K562 (cell line): Measurements from ENCODE around the gene TVP23A. TPM values are rescaled to one million over a fixed set of nuclear protein-coding genes. Genes with fewer than 3 reads are reported as not detected.

Source experiments
- BCOR ChIP-seq: fragments of 450-650 bp; IDR thresholded peaks from 2 replicates; pipeline ENCODE4 v1.6.1; 2016
- COPS2 ChIP-seq: fragments of 450-650 bp; conservative IDR thresholded peaks from 2 replicates; pipeline ENCODE4 v1.6.1; 2016; ENCODE audit warnings: mild to moderate bottlenecking, moderate library complexity
- CREB3 ChIP-seq: fragments of 450-650 bp; conservative IDR thresholded peaks from 2 replicates; pipeline ENCODE4 v1.6.1; 2016; ENCODE audit warnings: missing genetic modification characterization, low read depth, mild to moderate bottlenecking, missing compliant biosample characterization, moderate library complexity
- GATAD2A ChIP-seq: fragments of 450-650 bp; IDR thresholded peaks from 2 replicates; pipeline ENCODE4 v1.6.1; 2017
- MIER1 ChIP-seq: fragments of 450-650 bp; IDR thresholded peaks from 2 replicates; pipeline ENCODE4 v1.6.1; 2016; ENCODE audit warnings: antibody characterized with exemption, mild to moderate bottlenecking, low read depth
- MTF1 ChIP-seq: fragments of 250-450 bp; sonication (Bioruptor Pico); IDR thresholded peaks from 2 replicates; pipeline ENCODE4 v1.9.0; 2021; ENCODE audit warnings: moderate library complexity, mild to moderate bottlenecking, inconsistent platforms, borderline replicate concordance
- RBM14 ChIP-seq: fragments of 200-400 bp; formaldehyde crosslinking; IDR thresholded peaks from 2 replicates; pipeline ENCODE4 v1.6.1; 2018; ENCODE audit warnings: low read depth, mild to moderate bottlenecking, low read length, moderate library complexity, borderline replicate concordance; ENCODE audit not compliant: insufficient read depth
- SP2 ChIP-seq: IDR thresholded peaks from 2 replicates; pipeline ENCODE4 v1.6.1; 2011; ENCODE audit warnings: mild to moderate bottlenecking, low read depth, low read length, moderate library complexity; ENCODE audit not compliant: poor library complexity, severe bottlenecking; ENCODE audit errors: extremely low read depth
- THRB ChIP-seq: fragments of 450-650 bp; formaldehyde crosslinking; conservative IDR thresholded peaks from 2 replicates; pipeline ENCODE4 v1.4.0; 2022; ENCODE audit warnings: mild to moderate bottlenecking, missing genetic modification characterization
- TRIM24 ChIP-seq, 2 experiments: fragments of 450-650 bp; IDR thresholded peaks; 2 replicates each; pipeline ENCODE4 v1.6.1; 2016
- TRIM28 ChIP-seq: fragments of 450-650 bp; IDR thresholded peaks from 2 replicates; pipeline ENCODE4 v1.6.1; 2017
- ZBTB11 ChIP-seq, 3 experiments: fragments of 200-800 bp in 1 of 3; fragments of 250-450 bp in 1 of 3; fragments of 450-650 bp in 1 of 3; sonication (Bioruptor Pico) in 1 of 3; sonication (Bioruptor generic) in 1 of 3; formaldehyde crosslinking in 1 of 3; IDR thresholded peaks; 2 replicates each; pipeline versions ENCODE4 v1.6.1 to v1.8.0; 2016 to 2022; ENCODE audit warnings: mild to moderate bottlenecking in 2 of 3, missing genetic modification characterization in 2 of 3, missing compliant biosample characterization in 1 of 3, moderate library complexity in 1 of 3
- ZBTB12 ChIP-seq: fragments of 250-450 bp; sonication (Bioruptor Pico); IDR thresholded peaks from 2 replicates; pipeline ENCODE4 v1.4.0; 2020
- ZBTB8A ChIP-seq: fragments of 450-650 bp; IDR thresholded peaks from 2 replicates; pipeline ENCODE4 v1.6.1; 2018; ENCODE audit warnings: mild to moderate bottlenecking, moderate library complexity; ENCODE audit not compliant: partially characterized antibody
- ZC3H4 ChIP-seq: sonication (generic); formaldehyde crosslinking; IDR thresholded peaks from 2 replicates; pipeline ENCODE4 v1.9.0; 2021; ENCODE audit warnings: missing genetic modification reagents, borderline replicate concordance
- ZHX1 ChIP-seq: fragments of 150-350 bp; conservative IDR thresholded peaks from 2 replicates; pipeline ENCODE4 v1.6.1; 2014; ENCODE audit warnings: low read length
- ZNF146 ChIP-seq: IDR thresholded peaks from one replicate; pipeline ENCODE4 v1.6.1; 2018; ENCODE audit warnings: missing compliant biosample characterization; ENCODE audit not compliant: unreplicated experiment
- polyA plus RNA-seq, 8 experiments: library from polyadenylated mRNA; depleted of rRNA in 4 of 8; stranded (reverse) in 5 of 8; unstranded in 3 of 8; fragments of >200 nt; fragmentation: Nextera tagmentation in 2 of 8; fragmentation: Illumina TruSeq in 1 of 8; extraction: Ambion mirVana in 2 of 8; extraction: Trizol in 1 of 8; gene quantifications; 2 replicates each; pipeline versions ENCODE4 v1.2.1 to v1.2.3, GENCODE V29; 2011 to 2014; ENCODE audit warnings: inconsistent platforms in 1 of 8, missing spikeins in 1 of 8
- total RNA-seq, 7 experiments: library from RNA; depleted of rRNA in 6 of 7; stranded (reverse); fragments of >200 nt in 6 of 7; fragmentation: Illumina TruSeq in 2 of 7; extraction: Trizol in 2 of 7; gene quantifications; 2 replicates each; pipeline versions ENCODE4 v1.2.1 to v1.2.3, GENCODE V29; 2011 to 2021; ENCODE audit warnings: low replicate concordance in 1 of 7

Gene TVP23A
- total and polyA plus RNA-seq, 9 of the 15 experiments (the other 6 are each of a cell fraction or from before 2014, with no cell fraction given), result 0.04 to 0.77 (median 0.10) TPM; not detected in 3

- TF ChIP-seq ZBTB8A (no peak), ZBTB12 (CRISPR knock-in tag) (0 out of 2 replicates have a peak, but pooled peaks have one; percentile 46), ZC3H4 (CRISPR knock-in tag) (no peak), TRIM28 (0 out of 2 replicates have a peak, but pooled peaks have one; percentile 26), MTF1 (CRISPR knock-in tag) (no peak), COPS2 (no peak), SP2 (peak; percentile 19), GATAD2A (no peak), TRIM24 (IDR thresholded peaks at IDR 0.05) (peak in 1 of 2 experiments; percentile 68; a peak in 2 of 4 replicates), ZHX1 (no peak), MIER1 (no peak), CREB3 (tag) (no peak), BCOR (no peak), ZNF146 (CRISPR knock-in tag) (no peak), ZBTB11 (CRISPR knock-in tag; IDR thresholded peaks at IDR 0.05) (peak; percentile 51 to 93 (median 75); a peak in 5 of 6 replicates), RBM14 (no peak), THRB (CRISPR knock-in tag) (peak; percentile 92)
Measured at GRCh38 chr16:10743610-10744369, 74.8 kb downstream of the TVP23A start, which contains the start of gene NUBP1 (continued).
